GM10248 (cell line): ENCODE data around the gene LIX1.

ENCODE experiments used
- CTCF ChIA-PET: fragments of 300-600 bp; sonication (Branson Sonifier 250); formaldehyde crosslinking; extraction: SDS; loops from one replicate; lab custom pipeline; 2021; ENCODE audit warnings: antibody characterized with exemption; lab: Yijun Ruan, JAX
- POLR2A ChIA-PET: fragments of 350-650 bp; sonication (Branson Sonifier 250); formaldehyde crosslinking; extraction: SDS; loops from one replicate; lab custom pipeline; 2020; ENCODE audit warnings: antibody characterized with exemption; lab: Yijun Ruan, JAX
- DNase-seq: peaks from one replicate; pipeline ENCODE4 v3.0.0; 2012; ENCODE audit errors: extremely low spot score
- CTCF ChIP-seq: IDR thresholded peaks from 2 replicates; pipeline ENCODE4 v1.5.1; 2012; ENCODE audit warnings: mild to moderate bottlenecking, low read depth; ENCODE audit errors: extremely low read depth, missing control alignments, control extremely low read depth

LIX1 gene

GRCh38 chr5:97097326-97098230 lies 44.8 kb downstream of the LIX1 start:
- TF ChIP-seq CTCF: no peak

GRCh38 chr5:97096846-97097245 lies 45.6 kb downstream of the LIX1 start:
- no peak for TF ChIP-seq CTCF
- DNase-seq: no peak
- POLR2A ChIA-PET: no interaction called here
- CTCF ChIA-PET: no interaction called here

More at GRCh38 chr5:97097326-97098230, 44.8 kb downstream of the LIX1 start:
- no peak for DNase-seq
- ChIA-PET CTCF (interaction anchor here (0.8 to 1.5 kb wide), 5 partner anchors 45 to 100 kb away, joined by 3 to 4 read pairs (median 3); partner anchors contain the start of gene LIX1), POLR2A (no interaction called here)

- POLR2A ChIA-PET: no interaction called here
- DNase-seq: no peak
- no peak for TF ChIP-seq CTCF
- CTCF ChIA-PET: interaction anchor here (1.2 to 1.3 kb wide), 3 partner anchors 11 to 344 kb away, joined by 3 to 4 read pairs (median 4); no protein-coding TSS in a partner anchor
Observed at GRCh38 chr5:97096191-97096590, 46.2 kb downstream of the LIX1 start.

DNA sequence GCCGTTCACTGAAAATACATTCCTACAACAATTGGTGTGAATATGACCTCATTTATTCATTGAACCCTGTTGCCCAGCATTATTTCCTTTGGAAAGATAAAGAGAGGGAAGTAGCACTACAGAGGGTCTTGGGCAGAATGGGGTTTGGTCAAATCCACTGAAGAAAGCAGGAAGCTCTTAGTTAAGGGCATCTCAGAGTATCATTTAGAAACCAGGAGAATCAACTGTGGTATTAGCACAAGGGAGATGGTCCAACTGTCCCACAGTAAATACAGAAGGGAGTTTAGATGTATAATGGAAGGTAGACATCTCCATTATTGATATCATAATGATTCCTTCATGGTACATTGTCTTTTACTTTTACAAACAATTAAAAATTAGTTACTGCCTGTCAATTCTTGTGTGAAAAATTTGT lies 47.1 kb downstream of the LIX1 start:
- CTCF ChIA-PET: interaction anchor here (1.0 to 1.3 kb wide), 6 partner anchors 11 to 343 kb away, joined by 3 to 4 read pairs (median 4); no protein-coding TSS in a partner anchor
- TF ChIP-seq CTCF: no peak
- DNase-seq: no peak
- POLR2A ChIA-PET: no interaction called here

GRCh38 chr5:97094579-97095317 lies 47.7 kb downstream of the LIX1 start:
- POLR2A ChIA-PET: no interaction called here
- TF ChIP-seq CTCF: no peak
- CTCF ChIA-PET: interaction anchor here (1.0 to 1.3 kb wide), 6 partner anchors 12 to 342 kb away, joined by 3 to 4 read pairs (median 4); no protein-coding TSS in a partner anchor
- DNase-seq: peak; percentile 73

DNA sequence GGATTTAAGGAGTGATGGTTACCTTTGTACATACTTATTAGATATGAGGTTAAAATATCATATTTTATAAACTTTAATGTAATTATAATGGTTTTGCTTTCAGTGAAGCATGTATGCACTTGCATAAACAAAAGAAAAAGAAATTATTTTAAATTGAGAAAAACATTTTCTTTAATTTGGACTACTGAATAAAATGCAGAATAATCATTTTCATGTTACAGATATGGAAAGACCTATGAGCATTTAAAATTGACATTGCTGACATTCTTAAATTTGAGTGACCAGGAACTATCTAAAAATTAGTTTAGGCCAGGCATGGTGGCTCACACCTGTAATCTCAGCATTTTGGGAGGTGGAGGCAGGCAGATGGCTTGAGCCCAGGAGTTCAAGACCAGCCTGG lies 49.2 kb downstream of the LIX1 start:
- ChIA-PET POLR2A (no interaction called here), CTCF (no interaction called here)
- TF ChIP-seq CTCF: no peak
- DNase-seq: no peak
